HK-2 (cell line): Measurements from ENCODE around the gene RNU6-9.
A peak's percentile ranks its signal among the peaks of the same experiment; 100 is the strongest.

ENCODE experiments used
- DNase-seq: peaks from one replicate; pipeline ENCODE4 v3.0.0-alpha.2; 2018; ENCODE audit not compliant: unreplicated experiment

Gene RNU6-9

DNA sequence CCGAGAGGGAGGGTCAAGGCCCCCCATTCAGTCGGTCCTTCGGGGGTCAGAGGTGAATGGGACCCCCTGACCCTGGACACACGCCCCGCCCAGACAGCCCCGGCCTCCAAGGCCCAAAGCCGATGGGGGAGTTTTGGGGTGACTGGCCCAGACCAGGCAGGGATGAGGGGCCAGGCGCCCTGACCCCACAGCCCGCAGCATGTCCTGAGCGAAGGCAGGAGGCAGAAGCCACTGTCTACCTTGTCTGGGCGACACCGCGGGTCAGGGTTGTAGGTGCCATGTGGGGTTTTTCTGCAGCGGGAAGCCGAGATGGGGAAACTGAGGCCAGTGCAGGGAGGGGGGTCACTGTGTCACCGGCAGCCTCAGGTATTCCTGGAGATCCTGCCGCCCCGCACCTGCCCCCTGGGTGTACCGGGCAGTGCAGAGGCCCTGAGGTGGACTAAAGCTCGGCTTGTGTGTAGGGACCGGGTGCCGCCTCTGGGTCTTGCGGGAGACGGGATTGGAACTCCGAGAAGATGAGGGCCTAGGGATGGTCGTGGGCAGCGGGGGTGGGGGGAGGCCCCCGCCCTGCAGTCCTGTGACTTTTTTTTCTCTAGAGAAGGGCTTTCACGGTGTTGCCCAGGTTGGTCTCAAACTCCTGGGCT is 41.0 kb downstream of the RNU6-9 start:
- DNase-seq, result no peak

GRCh38 chr19:934865-935479 is 41.7 kb downstream of the RNU6-9 start:
- DNase-seq, result no peak

DNA sequence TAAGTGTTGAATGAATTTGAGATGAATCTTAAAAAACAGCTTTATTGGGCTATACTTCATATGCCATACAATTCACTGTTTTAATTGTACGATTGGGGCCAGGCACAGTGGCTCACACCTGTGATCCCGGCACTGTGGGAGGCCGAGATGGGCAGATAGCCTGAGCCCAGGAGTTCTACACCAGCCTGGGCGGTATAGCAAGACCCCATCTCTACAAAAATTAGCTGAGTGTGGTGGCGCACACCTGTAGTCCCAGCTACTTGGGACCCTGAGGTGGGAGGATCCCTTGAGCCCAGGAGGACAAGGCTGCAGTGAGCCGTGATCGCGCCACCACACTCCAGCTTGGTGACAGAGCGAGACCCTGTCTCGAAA is 42.9 kb downstream of the RNU6-9 start:
- no peak for DNase-seq

GRCh38 chr19:937259-937694 is 44.0 kb downstream of the RNU6-9 start:
- no peak for DNase-seq

DNA sequence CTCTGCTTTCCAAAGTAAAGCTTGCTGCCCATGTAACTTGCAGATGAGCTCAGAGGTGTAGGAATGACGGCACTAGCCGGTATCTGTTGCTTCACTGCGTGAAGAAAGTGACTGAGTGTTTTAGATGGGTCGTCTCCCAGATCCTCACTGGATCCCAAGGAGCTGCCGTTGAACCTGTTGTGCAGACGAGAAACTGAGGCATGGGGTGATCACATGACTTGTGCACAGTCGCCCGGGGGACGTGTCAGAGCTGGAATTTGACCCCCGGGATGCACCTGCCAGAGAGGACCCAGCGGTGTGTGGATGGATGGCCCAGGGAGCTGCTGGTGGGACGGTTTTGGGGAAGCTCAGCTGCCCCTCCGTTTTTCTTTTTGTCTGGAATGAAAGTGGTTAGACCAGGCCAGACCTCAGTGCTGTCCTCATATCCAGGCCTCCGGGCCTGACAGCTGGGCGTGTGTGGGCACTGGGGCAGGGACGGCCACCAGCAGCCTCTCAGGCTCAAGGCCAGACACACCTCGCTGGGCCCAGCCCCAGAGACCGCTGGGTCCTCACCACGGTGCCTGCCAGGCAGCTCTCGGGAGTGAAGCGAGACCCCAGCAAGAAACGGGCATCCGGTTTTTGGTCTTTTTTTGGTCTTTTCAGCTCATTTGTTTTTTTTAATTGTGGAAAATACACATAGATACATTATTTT is 45.1 kb downstream of the RNU6-9 start:
- DNase-seq, result no peak

- no peak for DNase-seq
Observed at GRCh38 chr19:939439-939838, 46.2 kb downstream of the RNU6-9 start.

DNA sequence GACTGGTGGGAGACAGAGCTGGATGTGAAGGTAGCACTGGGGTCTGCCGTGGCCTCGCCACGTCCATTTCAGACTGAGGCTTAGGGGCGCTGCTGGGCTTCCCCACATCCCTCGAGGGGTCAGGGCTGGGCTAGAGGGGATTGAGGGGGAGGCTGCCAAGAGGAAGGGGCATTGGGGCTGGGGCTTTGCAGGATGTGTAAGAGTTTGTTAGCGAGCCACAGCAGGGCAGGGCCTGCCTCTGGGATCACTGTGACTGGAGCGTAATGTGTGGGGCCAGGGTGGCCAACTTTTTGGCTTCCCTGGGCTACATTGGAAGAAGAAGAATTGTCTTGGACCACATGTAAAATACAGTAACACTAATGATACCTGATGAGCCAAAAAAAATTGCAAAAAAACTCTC is 46.6 kb downstream of the RNU6-9 start:
- no peak for DNase-seq

- peak; percentile 77 for DNase-seq
Observed at GRCh38 chr19:940591-941291, 47.5 kb downstream of the RNU6-9 start.

DNA sequence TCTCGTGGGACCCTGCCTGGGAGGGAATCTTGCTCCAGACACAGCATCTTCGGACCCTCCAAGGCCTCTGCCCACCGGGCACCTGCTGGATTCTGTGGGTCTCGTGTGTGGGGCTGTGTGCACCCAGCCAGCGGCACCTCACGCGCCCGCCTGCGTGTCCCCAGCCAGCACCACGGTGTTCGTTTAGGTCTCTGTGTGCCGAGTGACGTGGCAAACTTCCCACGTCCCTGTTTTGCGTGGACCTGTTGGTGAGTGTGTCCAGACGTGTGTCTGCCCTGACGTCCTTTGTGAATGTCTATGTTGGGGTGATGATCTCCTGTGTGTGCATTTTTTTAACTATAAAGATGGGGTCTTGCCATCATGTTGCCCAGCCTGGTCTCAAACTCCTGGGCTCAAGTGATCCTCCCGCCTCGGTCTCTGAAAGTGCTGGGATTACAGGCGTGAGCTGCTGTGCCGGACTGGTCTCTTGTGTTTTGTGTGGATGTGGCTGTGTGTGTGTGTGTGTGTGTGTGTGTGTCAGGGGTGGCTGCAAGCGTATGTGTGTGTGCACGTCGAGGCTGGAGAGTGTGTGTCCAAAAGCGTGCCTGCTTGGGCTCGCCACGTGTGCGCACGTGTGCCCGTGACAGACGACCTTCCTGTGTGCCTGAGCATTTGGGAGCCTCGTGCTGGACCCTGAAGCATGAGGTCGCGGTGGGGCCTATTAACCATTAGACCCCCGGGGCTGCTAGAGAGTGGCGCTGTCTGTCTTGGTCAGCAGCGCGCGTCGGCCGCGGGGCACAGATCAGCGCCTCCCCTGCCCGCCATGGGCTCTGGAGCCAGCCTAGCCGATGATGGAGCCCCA is 48.2 kb downstream of the RNU6-9 start:
- DNase-seq, result no peak

DNA sequence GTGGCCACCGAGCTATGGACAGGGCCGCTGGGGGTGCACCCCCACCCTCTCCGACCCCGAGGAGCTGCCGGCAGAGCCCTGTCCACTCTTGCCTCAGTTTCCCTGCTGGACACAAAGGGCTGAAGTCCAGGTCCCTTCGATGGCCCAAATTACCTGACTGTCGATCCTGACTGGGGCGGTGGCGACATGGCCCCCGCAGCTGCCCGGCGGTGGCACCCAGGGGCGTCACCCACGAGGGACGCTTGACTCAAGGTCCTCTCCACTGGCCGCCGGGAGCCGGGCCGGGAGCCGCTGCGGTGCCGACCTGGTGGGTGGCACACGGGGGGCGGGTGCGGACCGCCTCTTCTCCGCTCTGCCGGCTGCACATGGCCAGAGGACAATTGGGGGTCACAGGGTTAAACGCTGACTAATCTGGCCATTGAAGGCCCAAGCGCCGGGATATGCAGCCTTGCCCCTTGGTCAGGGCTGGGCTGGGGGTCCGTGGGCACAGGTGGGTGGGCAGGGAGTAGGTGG is 48.9 kb downstream of the RNU6-9 start:
- DNase-seq, result no peak
